GM21390 (cell line): ENCODE measurements around the gene UBE2E2.
"Not testable (repeated sequence)": the region's sequence is repeated elsewhere in the genome, so short reads cannot be mapped to it uniquely, and the experiment has no call there.

Experiments used
- ATAC-seq: cut with Tn5 transposase; IDR thresholded peaks from one replicate; pipeline ENCODE4 v1.9.1; 2021; ENCODE audit not compliant: unreplicated experiment

The UBE2E2 gene

GRCh38 chr3:23602971-23603370, 399.8 kb downstream of the UBE2E2 start:
- ATAC-seq, result no peak

- ATAC-seq, result no peak
Observed at GRCh38 chr3:23607184-23607847, 404.2 kb downstream of the UBE2E2 start.

- no peak for ATAC-seq
Observed at GRCh38 chr3:23608650-23609049, 405.5 kb downstream of the UBE2E2 start.

GRCh38 chr3:23611737-23612295, 408.7 kb downstream of the UBE2E2 start:
- no peak for ATAC-seq

- no peak for ATAC-seq
Observed at GRCh38 chr3:23612296-23612891, 409.3 kb downstream of the UBE2E2 start.

GRCh38 chr3:23615068-23615467, 411.9 kb downstream of the UBE2E2 start:
- ATAC-seq, result no peak

GRCh38 chr3:23618475-23618874, 415.3 kb downstream of the UBE2E2 start:
- ATAC-seq, result not testable (repeated sequence)

- ATAC-seq, result no peak
Observed at GRCh38 chr3:23619705-23620637, 416.8 kb downstream of the UBE2E2 start.

- ATAC-seq, result no peak
Observed at GRCh38 chr3:23620638-23621015, 417.5 kb downstream of the UBE2E2 start.

GRCh38 chr3:23623844-23624243, 420.7 kb downstream of the UBE2E2 start:
- no peak for ATAC-seq

- ATAC-seq, result no peak
Observed at GRCh38 chr3:23624305-23624704, 421.2 kb downstream of the UBE2E2 start.

- ATAC-seq, result no peak
Observed at GRCh38 chr3:23626442-23626841, 423.3 kb downstream of the UBE2E2 start.

- ATAC-seq, result no peak
Observed at GRCh38 chr3:23629181-23629894, 426.2 kb downstream of the UBE2E2 start.

- no peak for ATAC-seq
Observed at GRCh38 chr3:23633261-23633960, 430.3 kb downstream of the UBE2E2 start.

GRCh38 chr3:23637339-23637738, 434.2 kb downstream of the UBE2E2 start:
- no peak for ATAC-seq

- ATAC-seq, result no peak
Observed at GRCh38 chr3:23640471-23641146, 437.5 kb downstream of the UBE2E2 start.
